Natural killer cell (primary cell): ENCODE measurements around the gene PSG2. TPM values are rescaled to one million over a fixed set of nuclear protein-coding genes. Genes with fewer than 3 reads are reported as not detected.
"Not testable (repeated sequence)": the region's sequence is repeated elsewhere in the genome, so short reads cannot be mapped to it uniquely, and the experiment has no call there.

Experiments used
- ATAC-seq, 3 donors: fragments of 150-1000 bp in 2 of 3; fragments of 200-7000 bp in 1 of 3; cut with Tn5 transposase; 1 replicate in 1 of 3; 2 replicates in 2 of 3; pipeline ENCODE4 v1.10.0; 2021; ENCODE audit warnings: mild to moderate bottlenecking in 2 of 3, moderate library complexity in 2 of 3
- DNase-seq, 2 donors: peaks; one replicate each; pipeline versions ENCODE4 v3.0.0 to v3.0.0-alpha.2; 2013 to 2021; ENCODE audit warnings: mixed read lengths in 1 of 2
- H3K27ac ChIP-seq: one replicate; pipeline ENCODE4 v1.5.1; 2013; ENCODE audit warnings: mild to moderate bottlenecking, low read length
- H3K27me3 ChIP-seq: one replicate; pipeline ENCODE4 v1.6.1; 2013; ENCODE audit warnings: low read length; ENCODE audit not compliant: control insufficient read depth, insufficient read depth
- H3K36me3 ChIP-seq: one replicate; pipeline ENCODE4 v1.6.1; 2013; ENCODE audit warnings: low read length; ENCODE audit not compliant: control insufficient read depth, insufficient read depth
- H3K4me1 ChIP-seq: one replicate; pipeline ENCODE4 v1.6.1; 2013; ENCODE audit warnings: low read length; ENCODE audit not compliant: control insufficient read depth, insufficient read depth
- H3K4me3 ChIP-seq: one replicate; pipeline ENCODE4 v1.5.1; 2013; ENCODE audit warnings: low read length
- H3K9me3 ChIP-seq: one replicate; pipeline ENCODE4 v1.6.1; 2013; ENCODE audit warnings: low read length; ENCODE audit not compliant: control insufficient read depth, insufficient read depth
- H3K27ac Mint-ChIP-seq, 2 donors: one replicate each; pipeline ENCODE4 v1.8.0; 2022; ENCODE audit warnings: mild to moderate bottlenecking in 2 of 2, mixed read lengths in 2 of 2, moderate library complexity in 1 of 2
- H3K27me3 Mint-ChIP-seq, 2 donors: one replicate each; pipeline ENCODE4 v1.8.0; 2022; ENCODE audit warnings: low read depth in 2 of 2, mixed read lengths in 2 of 2
- H3K36me3 Mint-ChIP-seq: one replicate; pipeline ENCODE4 v1.8.0; 2022; ENCODE audit warnings: mixed read lengths
- H3K4me1 Mint-ChIP-seq, 2 donors: one replicate each; pipeline ENCODE4 v1.8.0; 2022; ENCODE audit warnings: mixed read lengths in 2 of 2
- H3K4me3 Mint-ChIP-seq: one replicate; pipeline ENCODE4 v1.8.0; 2022; ENCODE audit warnings: mild to moderate bottlenecking, moderate library complexity, mixed read lengths
- H3K9me3 Mint-ChIP-seq, 2 donors: one replicate each; pipeline ENCODE4 v1.8.0; 2022; ENCODE audit warnings: mixed read lengths in 2 of 2
- CTCF ChIP-seq: fragments of 200-600 bp; IDR thresholded peaks from one replicate; pipeline ENCODE4 v1.8.0; 2022; ENCODE audit warnings: antibody characterized with exemption
- WGBS: methylation state at CpG from one replicate; pipeline ENCODE4 v1.1.7; 2013; ENCODE audit warnings: missing lambda C conversion rate; ENCODE audit not compliant: insufficient coverage; 5-methylcytosine and 5-hydroxymethylcytosine counted together
- intact Hi-C: fragments of 100-400 bp; cut with micrococcal nuclease; formaldehyde crosslinking; loops from one replicate; pipeline ENCODE4 v1.14.2; 2022
- total RNA-seq, 4 donors: library from RNA; stranded (reverse); fragments of 120-200 nt in 1 of 4; gene quantifications; one replicate each; pipeline versions ENCODE4 v1.2.3 to v1.2.4, GENCODE V29; 2013 to 2022

PSG2 gene
- total RNA-seq, 3 donors from 2014 or later (not counting 1 experiment from before 2014, with no cell fraction given), result not detected

- H3K27ac Mint-ChIP-seq, DNase-seq, H3K4me3 Mint-ChIP-seq, H3K4me1 Mint-ChIP-seq, intact Hi-C loops, ATAC-seq, H3K27ac ChIP-seq, H3K9me3 Mint-ChIP-seq, H3K36me3 ChIP-seq, H3K27me3 ChIP-seq, H3K9me3 ChIP-seq, H3K4me1 ChIP-seq, H3K4me3 ChIP-seq, H3K27me3 Mint-ChIP-seq: not testable (repeated sequence)
- 83% methylated on average over 1 of the region's 1 CpG for WGBS
- peaks cover 20% of the 10 kb centered on the region for H3K36me3 Mint-ChIP-seq
These were observed 24.9 kb upstream of the PSG2 start for GRCh38 chr19:43107401-43107800.

DNA sequence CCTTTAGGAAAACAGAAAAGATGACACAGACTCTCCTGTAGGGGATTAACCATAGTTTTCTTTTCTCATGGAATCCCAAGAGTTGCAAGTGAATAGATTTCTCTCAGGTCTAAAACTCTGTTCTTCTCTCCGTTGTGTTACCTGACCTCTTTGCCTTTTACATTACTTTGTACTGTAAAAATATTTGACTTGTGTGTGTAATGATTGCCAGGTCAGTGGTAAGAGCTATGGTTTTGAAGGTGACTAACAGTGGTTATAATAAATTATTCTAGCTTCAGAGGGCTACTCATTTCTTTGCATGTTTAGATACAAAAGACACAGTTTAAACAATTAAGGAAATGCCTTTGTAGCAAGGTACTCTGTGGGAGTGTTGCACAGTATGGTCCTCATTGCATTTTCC is 23.0 kb upstream of the PSG2 start:
- H3K36me3 Mint-ChIP-seq, result peaks cover 20% of the 10 kb centered on the region
- ATAC-seq, result no peak
- no peak for TF ChIP-seq CTCF

DNA sequence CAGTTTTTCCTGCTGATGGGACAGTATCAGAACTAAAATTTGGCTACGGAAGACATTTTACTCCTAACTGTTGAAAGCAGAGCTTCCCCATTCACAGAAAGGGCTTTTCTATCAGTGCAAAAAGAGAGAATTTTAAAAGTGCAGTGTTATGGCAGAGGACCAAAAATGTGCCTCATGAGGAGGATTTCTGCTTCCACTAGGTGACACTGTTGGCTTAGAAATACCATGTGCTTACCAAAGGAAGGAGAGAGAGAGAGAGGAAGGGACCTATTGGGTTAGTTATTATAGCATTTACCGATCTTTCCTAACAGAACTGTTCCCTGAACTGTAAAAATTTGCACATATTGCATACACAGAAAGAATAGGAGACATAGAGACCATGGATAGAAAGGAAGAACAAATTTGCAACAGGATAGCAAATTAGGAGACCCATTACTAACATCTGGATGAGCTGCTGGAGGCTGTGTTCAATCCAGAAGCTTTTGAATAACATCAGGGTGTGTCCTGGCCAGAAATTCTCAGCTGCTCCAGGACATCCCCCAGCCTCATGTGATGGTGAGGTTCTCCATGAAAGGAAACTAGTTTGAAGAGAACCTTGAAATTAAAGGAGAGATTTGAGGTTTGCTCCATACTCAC is 21.8 kb upstream of the PSG2 start:
- H3K27ac ChIP-seq, H3K27me3 ChIP-seq, H3K36me3 ChIP-seq, DNase-seq, H3K9me3 ChIP-seq, H3K4me1 ChIP-seq, ATAC-seq, H3K4me3 Mint-ChIP-seq, H3K27me3 Mint-ChIP-seq, H3K4me1 Mint-ChIP-seq, intact Hi-C loops, H3K27ac Mint-ChIP-seq, H3K4me3 ChIP-seq, H3K9me3 Mint-ChIP-seq: not testable (repeated sequence)
- no CpG with 5 or more reads among the region's 2 CpGs for WGBS
- peaks cover 20% of the 10 kb centered on the region for H3K36me3 Mint-ChIP-seq

More for the DNA sequence above, 23.0 kb upstream of the PSG2 start:
- no peaks in the 10 kb centered on the region for H3K27me3 Mint-ChIP-seq
- 75% methylated on average over 1 of the region's 1 CpG for WGBS
- Histone ChIP-seq H3K27ac (no peak overlapping the region), H3K27me3 (no peaks in the 10 kb centered on the region), H3K9me3 (peaks cover 5% of the 10 kb centered on the region), H3K36me3 (no peaks in the 10 kb centered on the region), H3K4me1 (no peaks in the 10 kb centered on the region), H3K4me3 (no peak overlapping the region)
- no peak overlapping the region for H3K4me3 Mint-ChIP-seq
- H3K9me3 Mint-ChIP-seq, result peaks cover 6 to 7% of the 10 kb centered on the region in 2 donors
- no peaks in the 10 kb centered on the region for H3K4me1 Mint-ChIP-seq
- H3K27ac Mint-ChIP-seq, result no peak overlapping the region
- no peak for DNase-seq
- intact Hi-C loops, result no loop called here

GRCh38 chr19:43101950-43102349 is 19.4 kb upstream of the PSG2 start:
- peaks cover 6 to 7% of the 10 kb centered on the region in 2 donors for H3K9me3 Mint-ChIP-seq
- WGBS, result 91% methylated on average over 2 of the region's 2 CpGs
- no peaks in the 10 kb centered on the region for H3K27me3 Mint-ChIP-seq
- Histone ChIP-seq H3K9me3 (peaks cover 5% of the 10 kb centered on the region), H3K36me3 (no peaks in the 10 kb centered on the region), H3K4me1 (no peaks in the 10 kb centered on the region), H3K27me3 (no peaks in the 10 kb centered on the region), H3K27ac (no peak overlapping the region), H3K4me3 (no peak overlapping the region)
- no peak for DNase-seq
- no peak for TF ChIP-seq CTCF
- H3K36me3 Mint-ChIP-seq, result peaks cover 20% of the 10 kb centered on the region
- intact Hi-C loops, result no loop called here
- no peak overlapping the region for H3K27ac Mint-ChIP-seq
- H3K4me3 Mint-ChIP-seq, result no peak overlapping the region
- H3K4me1 Mint-ChIP-seq, result no peaks in the 10 kb centered on the region
- ATAC-seq, result no peak

- ATAC-seq, H3K4me1 ChIP-seq, H3K27ac Mint-ChIP-seq, H3K27me3 Mint-ChIP-seq, intact Hi-C loops, H3K36me3 ChIP-seq, H3K4me1 Mint-ChIP-seq, H3K4me3 Mint-ChIP-seq, H3K27ac ChIP-seq, H3K4me3 ChIP-seq, DNase-seq, H3K27me3 ChIP-seq, H3K9me3 ChIP-seq, H3K9me3 Mint-ChIP-seq, H3K36me3 Mint-ChIP-seq: not testable (repeated sequence)
These were observed 15.9 kb upstream of the PSG2 start for GRCh38 chr19:43098416-43098815.
